GM18511 (cell line): Measurements from ENCODE around the gene NEUROG2.
"Not testable (repeated sequence)": the region's sequence is repeated elsewhere in the genome, so short reads cannot be mapped to it uniquely, and the experiment has no call there.

Experiments used
- ATAC-seq: cut with Tn5 transposase; IDR thresholded peaks from one replicate; pipeline ENCODE4 v1.9.1; 2021; ENCODE audit warnings: mild to moderate bottlenecking, moderate library complexity; ENCODE audit not compliant: unreplicated experiment

NEUROG2 gene

DNA sequence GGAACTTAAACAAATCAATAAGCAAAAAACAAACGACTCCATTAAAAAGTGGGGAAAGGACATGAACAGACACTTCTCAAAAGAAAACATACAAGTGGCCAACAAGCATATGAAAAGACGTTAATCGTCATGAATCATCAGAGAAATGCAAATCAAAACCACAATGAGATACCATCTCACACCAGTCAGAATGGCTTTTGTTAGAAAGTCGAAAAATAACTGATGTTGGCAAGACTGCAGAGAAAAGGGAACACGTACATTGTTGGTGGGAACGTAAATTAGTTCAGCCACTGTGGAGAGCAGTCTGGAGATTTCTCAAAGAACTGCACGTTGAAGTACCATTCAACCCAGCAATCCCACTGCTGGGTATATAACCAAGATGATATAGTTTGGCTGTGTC, 23.7 kb downstream of the NEUROG2 start:
- ATAC-seq: no peak

DNA sequence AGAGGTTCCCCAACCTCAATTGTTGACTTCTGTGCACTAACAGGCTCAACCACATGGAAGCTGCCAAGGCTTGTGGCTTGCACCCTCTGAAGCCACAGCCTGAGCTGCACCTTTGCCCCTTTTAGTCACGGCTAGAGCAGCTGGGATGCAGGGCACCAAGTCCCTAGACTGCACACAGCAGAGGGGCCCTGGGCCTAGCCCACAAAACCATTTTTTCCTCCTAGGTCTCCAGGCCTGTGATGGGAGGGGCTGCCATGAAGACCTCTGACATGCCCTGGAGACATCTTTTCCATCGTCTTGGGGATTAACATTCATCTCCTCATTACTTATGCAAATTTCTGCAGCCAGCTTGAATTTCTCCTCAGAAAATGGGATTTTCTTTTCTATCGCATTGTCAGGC, 25.2 kb downstream of the NEUROG2 start:
- ATAC-seq: not testable (repeated sequence)

DNA sequence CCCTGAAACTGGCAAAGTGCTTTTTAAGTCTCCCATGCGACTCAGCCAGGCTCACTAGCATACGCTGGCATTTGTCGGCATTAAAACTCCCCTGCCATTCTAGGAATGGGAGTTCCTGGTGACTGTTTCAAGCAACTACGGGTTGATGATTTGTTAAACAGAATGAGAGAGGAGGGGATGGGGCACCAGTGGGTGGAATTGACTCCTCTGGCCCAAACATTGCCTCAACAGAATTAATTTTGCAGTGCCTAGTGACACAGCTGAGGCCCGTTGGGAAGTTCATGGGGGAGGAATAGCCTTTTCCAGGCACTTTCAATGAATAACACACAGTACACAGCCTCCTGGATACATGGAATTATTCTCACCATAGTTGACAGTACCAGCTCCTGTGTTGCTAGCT, 30.1 kb downstream of the NEUROG2 start:
- ATAC-seq: no peak

DNA sequence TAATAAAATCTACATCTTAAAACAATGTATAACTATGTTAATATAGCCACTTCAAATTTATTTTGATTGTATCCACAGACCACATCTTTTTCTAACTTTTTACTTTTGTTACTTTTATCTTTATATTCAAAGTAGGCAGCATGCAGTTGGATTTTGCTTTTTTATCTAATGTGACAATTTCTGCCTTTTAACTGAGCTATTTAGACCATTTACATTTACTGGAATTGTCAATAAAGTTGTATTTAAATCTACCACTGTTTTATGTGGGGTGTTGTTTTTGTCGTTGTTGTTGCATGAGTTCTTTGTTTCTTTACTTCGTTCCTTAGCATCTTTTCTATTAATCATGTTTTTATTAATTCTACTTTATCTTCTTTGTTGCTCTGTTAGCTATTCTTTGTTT, 42.0 kb downstream of the NEUROG2 start:
- no peak for ATAC-seq

DNA sequence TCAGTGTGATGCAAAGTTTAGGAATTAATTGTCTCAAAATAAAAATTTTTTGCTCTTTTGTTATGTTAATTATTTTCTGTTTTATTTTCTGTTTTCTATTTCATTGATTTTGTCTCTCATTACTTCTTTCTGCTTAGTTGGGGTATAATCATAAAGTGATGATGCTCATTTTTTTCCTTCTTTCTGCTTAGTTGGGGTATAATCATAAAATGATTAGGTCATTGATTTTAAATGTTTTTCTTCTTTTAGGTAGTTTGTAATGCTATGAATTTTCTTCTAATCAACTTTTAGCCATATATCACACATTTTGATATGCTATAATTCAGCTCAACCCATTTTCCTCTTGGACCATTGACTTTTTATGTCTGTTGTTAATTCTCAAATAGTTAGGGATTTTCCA, 43.7 kb downstream of the NEUROG2 start:
- ATAC-seq: no peak
